Suprapubic skin (tissue), 3 donors: ENCODE results near the gene UGT1A6.

Experiments
- CTCF ChIP-seq, 2 donors: fragments of 200-600 bp in 1 of 2; fragments of 450-650 bp in 1 of 2; sonication (generic) in 1 of 2; IDR thresholded peaks; one replicate each; pipeline ENCODE4 v1.5.1; 2016 to 2019; ENCODE audit warnings: antibody characterized with exemption in 2 of 2, mild to moderate bottlenecking in 1 of 2, moderate library complexity in 1 of 2
- POLR2AphosphoS5 ChIP-seq, 3 donors: sonication (generic); formaldehyde crosslinking; IDR thresholded peaks; one replicate each; pipeline ENCODE4 v1.6.1; 2017; ENCODE audit warnings: antibody characterized with exemption in 3 of 3

- no peak for TF ChIP-seq POLR2AphosphoS5 (IDR thresholded peaks at IDR 0.05)
- no peak for TF ChIP-seq CTCF (IDR thresholded peaks at IDR 0.05)
Measured at GRCh38 chr2:233745073-233745755, 52.5 kb downstream of the UGT1A6 start.
